Skin of body (tissue), 1 donor: Measurements from ENCODE around the gene FOLR1. TPM values are rescaled to one million over a fixed set of nuclear protein-coding genes. Genes with fewer than 3 reads are reported as not detected.

ENCODE experiments used
- total RNA-seq: library from RNA; depleted of rRNA; stranded (reverse); fragments of >200 nt; gene quantifications from one replicate; pipeline ENCODE4 v1.2.3, GENCODE V29; 2014

FOLR1 gene
- total RNA-seq, 1 donor from 2014 or later = 0.69 TPM

Other genes starting within 250 kb of the FOLR1 start
- gene IL18BP, start 193.2 kb upstream of the FOLR1 start, total RNA-seq = 3.7 TPM
- 191 TPM for gene NUMA1, start 111.6 kb upstream of the FOLR1 start, total RNA-seq
- gene LRRC51, start 111.3 kb upstream of the FOLR1 start, total RNA-seq = 2.4 TPM
- 34.1 TPM for gene LAMTOR1, start 88.8 kb upstream of the FOLR1 start, total RNA-seq
- not detected for gene TOMT, start 86.2 kb upstream of the FOLR1 start, total RNA-seq
- gene ANAPC15, start 79.4 kb upstream of the FOLR1 start, total RNA-seq = 9.7 TPM
- 0.59 TPM for gene FOLR3, start 56.4 kb upstream of the FOLR1 start, total RNA-seq
- 25.7 TPM for gene FOLR2, start 24.7 kb downstream of the FOLR1 start, total RNA-seq
- gene INPPL1, start 32.6 kb downstream of the FOLR1 start, total RNA-seq = 37.7 TPM
- gene PHOX2A, start 52.0 kb downstream of the FOLR1 start, total RNA-seq = not detected
- gene CLPB, start 242.4 kb downstream of the FOLR1 start, total RNA-seq = 11.8 TPM